ENCODE measurements around the gene ARRDC2.

DNA sequence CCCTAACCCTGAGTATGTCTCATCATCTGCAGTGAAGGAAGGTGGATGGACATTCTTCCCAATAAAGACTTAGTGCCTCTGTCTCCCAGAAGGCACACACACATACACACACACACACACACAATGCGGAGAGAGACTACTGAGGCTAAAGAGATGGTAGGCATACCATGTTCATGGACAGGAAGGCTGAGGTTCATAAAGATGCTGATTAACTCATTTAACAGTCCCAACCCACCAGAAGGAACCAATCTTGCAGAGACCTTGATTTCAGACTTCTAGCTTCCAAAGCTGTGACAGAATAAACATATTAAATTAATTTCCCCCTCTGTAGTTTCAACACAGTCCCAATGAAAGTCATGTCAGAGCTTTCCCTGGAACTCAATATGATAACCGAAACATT lies 33.1 kb downstream of the ARRDC2 start:
- no peak for TF ChIP-seq RARG (CRISPR knock-in tag; IDR thresholded peaks at IDR 0.05; ENCODE audit: low read depth)
- TF ChIP-seq, protein P1, sequence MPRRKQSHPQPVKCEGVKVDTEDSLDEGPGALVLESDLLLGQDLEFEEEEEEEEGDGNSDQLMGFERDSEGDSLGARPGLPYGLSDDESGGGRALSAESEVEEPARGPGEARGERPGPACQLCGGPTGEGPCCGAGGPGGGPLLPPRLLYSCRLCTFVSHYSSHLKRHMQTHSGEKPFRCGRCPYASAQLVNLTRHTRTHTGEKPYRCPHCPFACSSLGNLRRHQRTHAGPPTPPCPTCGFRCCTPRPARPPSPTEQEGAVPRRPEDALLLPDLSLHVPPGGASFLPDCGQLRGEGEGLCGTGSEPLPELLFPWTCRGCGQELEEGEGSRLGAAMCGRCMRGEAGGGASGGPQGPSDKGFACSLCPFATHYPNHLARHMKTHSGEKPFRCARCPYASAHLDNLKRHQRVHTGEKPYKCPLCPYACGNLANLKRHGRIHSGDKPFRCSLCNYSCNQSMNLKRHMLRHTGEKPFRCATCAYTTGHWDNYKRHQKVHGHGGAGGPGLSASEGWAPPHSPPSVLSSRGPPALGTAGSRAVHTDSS (CRISPR knock-in tag; conservative IDR thresholded peaks at IDR 0.05): no peak
